ENCODE results near the gene ITIH4. TPM values are rescaled to one million over a fixed set of nuclear protein-coding genes. Genes with fewer than 3 reads are reported as not detected.

ITIH4 gene
- total and polyA plus RNA-seq, 2 of the 13 experiments (the other 11 are each of a cell fraction or from before 2014, with no cell fraction given) = 2.7 to 5.3 TPM

GRCh38 chr3:52820736-52821135 lies 9.7 kb downstream of the ITIH4 start:
- ATAC-seq (peak; percentile 77), DNase-seq (ENCODE audit: low spot score) (peak; percentile 51), FAIRE-seq (peak; percentile 76)
- H3K4me2 ChIP-seq (ENCODE audit: low read depth, low read length) = no peak overlapping the region
- H3K4me1 ChIP-seq (ENCODE audit: insufficient read depth, low read length) = peaks cover 52% of the 10 kb centered on the region
- H3K4me3 ChIP-seq (replicated peaks in 1 of 3; ENCODE audit: insufficient read depth in 1 of 3, low read depth in 2 of 3, low read length in 3 of 3) = no peak overlapping the region
- H4K20me1 ChIP-seq (ENCODE audit: insufficient read depth, low read length) = no peaks in the 10 kb centered on the region
- ChIA-PET CTCF (ENCODE audit: low intra/inter-chr PET ratio, low total read pairs) (interaction anchor here (1.7 kb wide), 1 partner anchor 78 kb away, joined by 13 read pairs; no protein-coding TSS in a partner anchor), POLR2A (interaction anchor here (0.6 to 1.6 kb wide), 8 partner anchors 9 to 535 kb away, joined by 3 to 15 read pairs (median 4); partner anchors contain the start of genes GLT8D1, ITIH3 and SPCS1)
- H2AFZ ChIP-seq (ENCODE audit: low read length) = no peak overlapping the region
- H3K9me3 ChIP-seq (ENCODE audit: low read length) = no peaks in the 10 kb centered on the region
- BruUV-seq (replicated peaks) = no TSS peak
- no peaks in the 10 kb centered on the region for H3K27me3 ChIP-seq (ENCODE audit: control insufficient read depth in 1 of 2, insufficient read depth in 2 of 2, low read length in 2 of 2)
- in situ Hi-C loops (cut with HindIII; ENCODE audit: extremely low pct_ligation_motif_present, low pct_unique_long_range_greater_than_20kb) (loop anchor here (5.0 kb wide), 1 partner anchor 73 kb away; no protein-coding TSS in a partner anchor), intact Hi-C loops (cut with micrococcal nuclease; ENCODE audit: unreplicated experiment) (loop anchor here (2.0 to 10.0 kb wide), 2 partner anchors 46 to 78 kb away; partner anchors contain the start of genes ITIH1 and NEK4)
- H3K9ac ChIP-seq (ENCODE audit: insufficient read depth, low read depth, low read length) = no peak overlapping the region
- H3K27ac ChIP-seq (ENCODE audit: extremely low read length, insufficient read depth, low read length) = no peak overlapping the region
- no peaks in the 10 kb centered on the region for H3K79me2 ChIP-seq (ENCODE audit: insufficient read depth, low read length)
- WGBS (ENCODE audit: low lambda C conversion rate) = 67% methylated on average over 6 of the region's 11 CpGs
- H3K36me3 ChIP-seq (replicated peaks in 1 of 2; ENCODE audit: control insufficient read depth in 1 of 2, insufficient read depth in 2 of 2, low read length in 2 of 2) = no peaks in the 10 kb centered on the region
- TF ChIP-seq MED13 (CRISPR knock-in tag; IDR thresholded peaks at IDR 0.05) (no peak), ZNF569 (CRISPR knock-in tag; IDR thresholded peaks at IDR 0.05; ENCODE audit: borderline replicate concordance) (no peak), ZNF770 (CRISPR knock-in tag; IDR thresholded peaks at IDR 0.05) (no peak), ZNF784 (CRISPR knock-in tag; IDR thresholded peaks at IDR 0.05; ENCODE audit: borderline replicate concordance) (no peak), FOXC1 (CRISPR knock-in tag; IDR thresholded peaks at IDR 0.05; ENCODE audit: borderline replicate concordance) (no peak), ZNF121 (CRISPR knock-in tag; IDR thresholded peaks at IDR 0.05) (no peak), ZSCAN31 (CRISPR knock-in tag; IDR thresholded peaks at IDR 0.05; ENCODE audit: low read depth) (no peak), NR3C1 (CRISPR knock-in tag; IDR thresholded peaks at IDR 0.05) (no peak), TRAFD1 (CRISPR knock-in tag; IDR thresholded peaks at IDR 0.05; ENCODE audit: borderline replicate concordance) (no peak), FUBP1 (CRISPR knock-in tag; IDR thresholded peaks at IDR 0.05; ENCODE audit: borderline replicate concordance) (no peak)
- TF ChIP-seq, protein P1, sequence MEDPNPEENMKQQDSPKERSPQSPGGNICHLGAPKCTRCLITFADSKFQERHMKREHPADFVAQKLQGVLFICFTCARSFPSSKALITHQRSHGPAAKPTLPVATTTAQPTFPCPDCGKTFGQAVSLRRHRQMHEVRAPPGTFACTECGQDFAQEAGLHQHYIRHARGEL (CRISPR knock-in tag; IDR thresholded peaks at IDR 0.05) = no peak
- TF ChIP-seq, protein P2, sequence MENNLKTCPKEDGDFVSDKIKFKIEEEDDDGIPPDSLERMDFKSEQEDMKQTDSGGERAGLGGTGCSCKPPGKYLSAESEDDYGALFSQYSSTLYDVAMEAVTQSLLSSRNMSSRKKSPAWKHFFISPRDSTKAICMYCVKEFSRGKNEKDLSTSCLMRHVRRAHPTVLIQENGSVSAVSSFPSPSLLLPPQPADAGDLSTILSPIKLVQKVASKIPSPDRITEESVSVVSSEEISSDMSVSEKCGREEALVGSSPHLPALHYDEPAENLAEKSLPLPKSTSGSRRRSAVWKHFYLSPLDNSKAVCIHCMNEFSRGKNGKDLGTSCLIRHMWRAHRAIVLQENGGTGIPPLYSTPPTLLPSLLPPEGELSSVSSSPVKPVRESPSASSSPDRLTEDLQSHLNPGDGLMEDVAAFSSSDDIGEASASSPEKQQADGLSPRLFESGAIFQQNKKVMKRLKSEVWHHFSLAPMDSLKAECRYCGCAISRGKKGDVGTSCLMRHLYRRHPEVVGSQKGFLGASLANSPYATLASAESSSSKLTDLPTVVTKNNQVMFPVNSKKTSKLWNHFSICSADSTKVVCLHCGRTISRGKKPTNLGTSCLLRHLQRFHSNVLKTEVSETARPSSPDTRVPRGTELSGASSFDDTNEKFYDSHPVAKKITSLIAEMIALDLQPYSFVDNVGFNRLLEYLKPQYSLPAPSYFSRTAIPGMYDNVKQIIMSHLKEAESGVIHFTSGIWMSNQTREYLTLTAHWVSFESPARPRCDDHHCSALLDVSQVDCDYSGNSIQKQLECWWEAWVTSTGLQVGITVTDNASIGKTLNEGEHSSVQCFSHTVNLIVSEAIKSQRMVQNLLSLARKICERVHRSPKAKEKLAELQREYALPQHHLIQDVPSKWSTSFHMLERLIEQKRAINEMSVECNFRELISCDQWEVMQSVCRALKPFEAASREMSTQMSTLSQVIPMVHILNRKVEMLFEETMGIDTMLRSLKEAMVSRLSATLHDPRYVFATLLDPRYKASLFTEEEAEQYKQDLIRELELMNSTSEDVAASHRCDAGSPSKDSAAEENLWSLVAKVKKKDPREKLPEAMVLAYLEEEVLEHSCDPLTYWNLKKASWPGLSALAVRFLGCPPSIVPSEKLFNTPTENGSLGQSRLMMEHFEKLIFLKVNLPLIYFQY (CRISPR knock-in tag; IDR thresholded peaks at IDR 0.05; ENCODE audit: borderline replicate concordance) = no peak

Measured in HepG2 (cell line).